Endothelial cell (in vitro differentiated cells): ENCODE data around the gene MVP. TPM values are rescaled to one million over a fixed set of nuclear protein-coding genes. Genes with fewer than 3 reads are reported as not detected.

Experiments
- DNase-seq: peaks from one replicate; pipeline ENCODE4 v3.0.0; 2021; ENCODE audit warnings: low spot score
- H3K27ac Mint-ChIP-seq: one replicate; pipeline ENCODE4 v1.8.0; 2021; ENCODE audit warnings: mixed read lengths, inconsistent platforms; ENCODE audit not compliant: unreplicated experiment
- H3K27me3 Mint-ChIP-seq: one replicate; pipeline ENCODE4 v1.8.0; 2021; ENCODE audit warnings: mild to moderate bottlenecking, moderate library complexity, mixed read lengths, inconsistent platforms; ENCODE audit not compliant: unreplicated experiment
- H3K36me3 Mint-ChIP-seq: one replicate; pipeline ENCODE4 v1.8.0; 2021; ENCODE audit warnings: mild to moderate bottlenecking, low read depth, mixed read lengths, inconsistent platforms; ENCODE audit not compliant: unreplicated experiment
- H3K4me1 Mint-ChIP-seq: one replicate; pipeline ENCODE4 v1.8.0; 2021; ENCODE audit warnings: mild to moderate bottlenecking, mixed read lengths, inconsistent platforms; ENCODE audit not compliant: unreplicated experiment
- H3K4me3 Mint-ChIP-seq: one replicate; pipeline ENCODE4 v1.8.0; 2021; ENCODE audit warnings: mild to moderate bottlenecking, mixed read lengths, inconsistent platforms; ENCODE audit not compliant: unreplicated experiment
- H3K9me3 Mint-ChIP-seq: one replicate; pipeline ENCODE4 v1.8.0; 2021; ENCODE audit warnings: mixed read lengths, inconsistent platforms; ENCODE audit not compliant: unreplicated experiment
- CTCF ChIP-seq: fragments of 200-600 bp; sonication (generic); IDR thresholded peaks from one replicate; pipeline ENCODE4 v1.5.0; 2021; ENCODE audit warnings: antibody characterized with exemption; ENCODE audit not compliant: unreplicated experiment
- total RNA-seq: library from RNA; stranded (reverse); fragmentation: NEBNext Ultra II Directional; extraction: Animal tissue kit (Norgen Biotek cat#: 25700); gene quantifications from one replicate; pipeline ENCODE4 v1.2.1, GENCODE V29; 2021; ENCODE audit not compliant: unreplicated experiment

Gene MVP
- total RNA-seq, 1 donor from 2014 or later: 2.0 TPM

DNA sequence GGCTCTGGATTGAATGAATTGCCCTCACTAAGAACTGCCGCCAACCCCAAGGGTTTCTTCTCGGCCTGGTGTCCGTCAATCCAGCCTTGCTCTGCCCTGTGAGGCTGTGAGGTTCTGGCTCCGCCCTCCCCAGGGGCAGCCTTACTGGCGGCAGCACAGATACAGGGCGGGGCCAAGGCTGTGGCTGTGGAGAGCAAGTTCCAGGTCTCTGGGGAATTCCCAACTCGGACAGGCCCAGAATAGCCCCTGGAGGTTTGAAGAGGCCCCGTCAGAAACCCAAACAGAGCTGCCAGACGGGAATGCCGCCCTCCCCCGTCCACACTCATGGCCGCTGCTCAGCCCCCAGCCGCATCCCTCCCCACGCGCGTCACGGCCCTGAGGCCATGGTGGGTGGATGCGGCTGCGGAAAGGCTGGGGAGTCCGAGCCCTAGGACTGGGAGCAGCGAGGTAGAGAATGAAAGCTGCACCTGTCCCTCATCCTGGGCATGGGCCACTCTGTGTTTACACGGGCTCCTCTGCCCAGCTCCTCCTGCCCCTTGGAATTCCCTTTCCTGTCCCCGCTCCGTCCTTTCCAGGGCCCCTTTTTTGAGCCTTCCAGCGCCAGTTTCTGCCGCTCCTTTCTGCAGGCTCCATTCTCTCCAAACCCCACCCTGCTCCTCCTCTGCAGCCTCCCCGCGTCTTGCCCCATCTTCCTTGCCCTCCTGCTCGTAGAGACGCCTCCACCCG, 8.9 kb upstream of the MVP start:
- Mint-ChIP-seq H3K27ac (peak overlapping the region; percentile 32), H3K9me3 (no peaks in the 10 kb centered on the region), H3K4me3 (peak overlapping the region; percentile 86), H3K27me3 (peaks cover 31% of the 10 kb centered on the region), H3K4me1 (peaks cover 53% of the 10 kb centered on the region), H3K36me3 (peaks cover 9% of the 10 kb centered on the region)
- peak; percentile 86 for DNase-seq
- TF ChIP-seq CTCF: no peak

DNA sequence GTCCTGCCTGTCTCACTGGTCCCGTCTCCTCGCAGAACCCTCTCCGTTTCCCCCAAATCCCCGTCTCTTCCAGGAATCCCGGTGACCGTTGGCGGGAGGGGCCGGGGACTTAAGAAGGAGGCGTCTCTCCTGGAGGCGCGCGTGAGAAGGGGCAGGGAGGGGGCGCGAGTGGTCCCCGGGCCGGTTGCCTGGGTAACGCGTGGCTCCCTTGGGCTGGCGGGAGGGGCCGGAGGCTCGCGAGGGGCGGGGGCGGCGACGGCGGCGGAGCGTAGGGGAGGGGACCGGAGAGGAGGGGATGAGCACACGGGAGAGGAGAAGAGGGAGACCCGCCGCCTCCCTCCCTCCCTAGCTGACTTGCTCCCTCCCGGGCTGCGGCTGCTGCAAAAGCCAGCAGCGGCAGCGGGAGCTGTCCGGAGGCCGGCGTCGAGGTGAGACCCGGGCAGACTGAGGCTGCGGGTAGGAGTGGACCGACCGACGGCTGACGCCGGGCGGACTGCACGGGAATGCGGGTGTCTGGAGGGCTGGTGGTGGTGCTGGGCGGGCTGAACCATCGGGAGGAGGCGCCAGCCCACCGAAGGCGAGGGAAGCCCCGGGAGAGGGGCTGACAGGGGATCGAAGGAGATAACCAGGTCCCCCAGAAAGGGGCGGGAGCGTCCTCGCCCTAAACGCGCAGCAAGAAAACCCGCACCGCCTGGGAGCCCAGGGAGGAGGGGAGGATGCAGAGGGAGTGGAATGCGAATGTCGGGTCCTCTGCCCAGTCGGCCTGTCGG, 8.2 kb upstream of the MVP start, which contains the start of gene PRRT2:
PRRT2 (plus strand) TSS at position 298 of the 770 bp plus-strand sequence. CDS start 862 bp downstream, outside the sequence.
- H3K4me3 Mint-ChIP-seq: peak within 1 kb of the TSS; percentile 86
- H3K27me3 Mint-ChIP-seq: peaks cover 31% of the 10 kb centered on the region
- DNase-seq: peak; percentile 52
- peak within 1 kb of the TSS; percentile 32 for H3K27ac Mint-ChIP-seq
- H3K9me3 Mint-ChIP-seq: no peaks in the 10 kb centered on the region
- peaks cover 57% of the 10 kb centered on the region for H3K4me1 Mint-ChIP-seq
- TF ChIP-seq CTCF: no peak
- peaks cover 10% of the 10 kb centered on the region for H3K36me3 Mint-ChIP-seq

DNA sequence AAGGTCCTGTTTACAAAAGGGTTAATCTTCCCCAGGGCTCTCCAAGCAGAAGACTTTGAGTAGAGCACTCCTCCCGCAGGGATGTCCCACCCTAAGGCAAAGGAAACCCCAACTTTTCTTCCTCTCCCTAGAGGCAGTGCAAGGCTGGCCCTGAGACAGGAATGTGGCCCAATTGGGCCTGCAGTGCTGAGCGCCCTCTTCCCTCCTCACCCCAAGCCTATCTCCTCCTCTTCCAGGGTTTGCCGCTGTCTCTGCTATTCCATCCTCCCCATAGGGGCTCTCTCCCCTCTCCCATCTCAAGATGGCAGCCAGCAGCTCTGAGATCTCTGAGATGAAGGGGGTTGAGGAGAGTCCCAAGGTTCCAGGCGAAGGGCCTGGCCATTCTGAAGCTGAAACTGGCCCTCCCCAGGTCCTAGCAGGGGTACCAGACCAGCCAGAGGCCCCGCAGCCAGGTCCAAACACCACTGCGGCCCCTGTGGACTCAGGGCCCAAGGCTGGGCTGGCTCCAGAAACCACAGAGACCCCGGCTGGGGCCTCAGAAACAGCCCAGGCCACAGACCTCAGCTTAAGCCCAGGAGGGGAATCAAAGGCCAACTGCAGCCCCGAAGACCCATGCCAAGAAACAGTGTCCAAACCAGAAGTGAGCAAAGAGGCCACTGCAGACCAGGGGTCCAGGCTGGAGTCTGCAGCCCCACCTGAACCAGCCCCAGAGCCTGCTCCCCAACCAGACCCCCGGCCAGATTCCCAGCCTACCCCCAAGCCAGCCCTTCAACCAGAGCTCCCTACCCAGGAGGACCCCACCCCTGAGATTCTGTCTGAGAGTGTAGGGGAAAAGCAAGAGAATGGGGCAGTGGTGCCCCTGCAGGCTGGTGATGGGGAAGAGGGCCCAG, 7.3 kb upstream of the MVP start:
- Mint-ChIP-seq H3K36me3 (peaks cover 14% of the 10 kb centered on the region), H3K27ac (no peak overlapping the region), H3K9me3 (no peaks in the 10 kb centered on the region), H3K27me3 (peaks cover 30% of the 10 kb centered on the region), H3K4me3 (peak overlapping the region; percentile 78), H3K4me1 (peaks cover 59% of the 10 kb centered on the region)
- DNase-seq: no peak
- no peak for TF ChIP-seq CTCF

DNA sequence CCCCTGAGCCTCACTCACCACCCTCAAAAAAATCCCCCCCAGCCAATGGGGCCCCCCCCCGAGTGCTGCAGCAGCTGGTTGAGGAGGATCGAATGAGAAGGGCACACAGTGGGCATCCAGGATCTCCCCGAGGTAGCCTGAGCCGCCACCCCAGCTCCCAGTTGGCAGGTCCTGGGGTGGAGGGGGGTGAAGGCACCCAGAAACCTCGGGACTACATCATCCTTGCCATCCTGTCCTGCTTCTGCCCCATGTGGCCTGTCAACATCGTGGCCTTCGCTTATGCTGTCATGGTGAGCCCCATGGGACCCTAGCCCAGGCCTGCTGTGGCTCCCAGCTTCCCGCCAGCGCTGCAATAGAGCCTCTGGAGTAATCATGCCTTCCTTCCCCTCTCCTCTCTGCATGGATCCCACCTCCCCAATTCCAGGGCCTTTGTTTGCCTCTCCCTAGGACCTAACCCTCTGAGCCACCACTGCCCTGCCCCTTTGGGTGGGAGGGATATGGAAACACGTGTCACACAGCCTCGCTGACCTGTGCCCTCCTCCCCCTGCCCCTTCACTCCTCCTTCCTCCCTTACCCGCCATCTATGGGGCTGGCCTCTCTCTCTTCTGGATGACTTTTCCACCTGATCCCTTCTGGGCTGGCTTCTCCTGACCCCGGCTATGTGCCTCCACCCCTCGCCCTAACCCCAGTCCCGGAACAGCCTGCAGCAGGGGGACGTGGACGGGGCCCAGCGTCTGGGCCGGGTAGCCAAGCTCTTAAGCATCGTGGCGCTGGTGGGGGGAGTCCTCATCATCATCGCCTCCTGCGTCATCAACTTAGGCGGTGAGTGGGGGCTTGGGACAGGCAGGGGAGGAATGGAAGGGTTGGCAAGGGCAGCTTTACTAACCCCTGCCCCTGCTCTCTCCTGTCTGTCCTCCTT, 6.4 kb upstream of the MVP start:
- TF ChIP-seq CTCF: no peak
- peaks cover 10% of the 10 kb centered on the region for H3K36me3 Mint-ChIP-seq
- peak overlapping the region; percentile 64 for H3K27ac Mint-ChIP-seq
- H3K4me3 Mint-ChIP-seq: peak overlapping the region; percentile 95
- H3K4me1 Mint-ChIP-seq: peaks cover 58% of the 10 kb centered on the region
- H3K27me3 Mint-ChIP-seq: peaks cover 30% of the 10 kb centered on the region
- DNase-seq: no peak
- H3K9me3 Mint-ChIP-seq: no peaks in the 10 kb centered on the region
